Natural killer cell treated with Interleukin-12 subunit alpha and Interleukin-12 subunit beta and Interleukin-15 and Interleukin-18, amount 100 ng/mL, for 72 hours (primary cell): ENCODE results near the gene NPB. TPM values are rescaled to one million over a fixed set of nuclear protein-coding genes. Genes with fewer than 3 reads are reported as not detected.
A peak's percentile ranks its signal among the peaks of the same experiment; 100 is the strongest.

Experiments
- ATAC-seq, 2 donors: fragments of 150-1000 bp; cut with Tn5 transposase in 1 of 2; sonication (Bioruptor Pico), chemical (Tn5 transposase) in 1 of 2; 2 replicates each; pipeline ENCODE4 v1.10.0; 2021
- DNase-seq: peaks from one replicate; pipeline ENCODE4 v3.0.0; 2022; ENCODE audit warnings: low spot score
- H3K27ac Mint-ChIP-seq, 2 donors: 1 replicate in 1 of 2; 2 replicates in 1 of 2; pipeline ENCODE4 v1.8.0; 2022; ENCODE audit warnings: mixed read lengths in 2 of 2, mild to moderate bottlenecking in 1 of 2, moderate library complexity in 1 of 2
- H3K27me3 Mint-ChIP-seq, 2 donors: 1 replicate in 1 of 2; 2 replicates in 1 of 2; pipeline ENCODE4 v1.8.0; 2022; ENCODE audit warnings: mixed read lengths in 2 of 2
- H3K36me3 Mint-ChIP-seq: one replicate; pipeline ENCODE4 v1.8.0; 2022; ENCODE audit warnings: mixed read lengths
- H3K4me1 Mint-ChIP-seq, 2 donors: 1 replicate in 1 of 2; 2 replicates in 1 of 2; pipeline ENCODE4 v1.8.0; 2022; ENCODE audit warnings: low read depth in 2 of 2, mixed read lengths in 2 of 2, mild to moderate bottlenecking in 1 of 2
- H3K4me3 Mint-ChIP-seq: one replicate; pipeline ENCODE4 v1.8.0; 2022; ENCODE audit warnings: mixed read lengths
- H3K9me3 Mint-ChIP-seq: 2 replicates; pipeline ENCODE4 v1.8.0; 2022; ENCODE audit warnings: mixed read lengths
- total RNA-seq, 2 donors: library from RNA; stranded (reverse); gene quantifications; one replicate each; pipeline ENCODE4 v1.2.3, GENCODE V29; 2022

The NPB gene
- total RNA-seq, 2 donors from 2014 or later, result 0.17 to 0.50 TPM

- ATAC-seq (peak; percentile 4 to 14), DNase-seq (peak; percentile 72)
- H3K4me3 Mint-ChIP-seq, result peak overlapping the region; percentile 87
- H3K27me3 Mint-ChIP-seq, result peaks cover 0 to 5% of the 10 kb centered on the region in 2 donors
- H3K9me3 Mint-ChIP-seq, result no peaks in the 10 kb centered on the region
- peaks cover 14% of the 10 kb centered on the region in 2 donors for H3K4me1 Mint-ChIP-seq
- H3K27ac Mint-ChIP-seq, result peak overlapping the region; percentile 79 to 84
- no peaks in the 10 kb centered on the region for H3K36me3 Mint-ChIP-seq
Observed at GRCh38 chr17:81926451-81927151, 24.6 kb downstream of the NPB start.

DNA sequence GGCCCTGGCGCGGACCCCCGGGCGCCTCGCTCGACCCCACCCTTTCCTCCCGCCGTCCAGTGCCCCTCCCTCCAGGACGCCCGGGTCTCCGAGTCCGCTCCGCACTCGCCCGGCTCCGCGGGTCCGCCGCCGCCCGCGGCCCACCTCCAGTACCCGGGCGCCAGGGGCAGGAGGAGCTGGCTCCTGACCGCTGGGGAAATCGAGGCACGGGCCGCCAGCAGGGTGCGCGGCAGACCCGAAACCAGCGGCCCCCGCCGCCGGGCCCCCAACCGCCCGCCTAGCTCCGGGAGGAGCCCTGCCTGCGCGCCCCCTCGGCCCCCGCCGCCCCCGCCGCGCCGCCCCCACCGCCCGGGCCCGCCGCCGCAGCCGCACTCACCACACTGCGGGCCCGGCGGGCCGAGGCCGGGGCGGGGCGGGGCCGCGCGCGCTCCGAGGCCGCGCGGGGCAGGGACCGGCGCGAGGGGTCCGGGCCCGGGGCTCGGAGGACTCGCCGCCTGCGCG lies 25.2 kb downstream of the NPB start:
- Mint-ChIP-seq H3K4me1 (peaks cover 14% of the 10 kb centered on the region in 2 donors), H3K27ac (no peak overlapping the region), H3K27me3 (peaks cover 0 to 7% of the 10 kb centered on the region in 2 donors), H3K9me3 (no peaks in the 10 kb centered on the region), H3K36me3 (no peaks in the 10 kb centered on the region), H3K4me3 (peak overlapping the region; percentile 65)
- ATAC-seq (peak; percentile 1 to 2), DNase-seq (no peak)

DNA sequence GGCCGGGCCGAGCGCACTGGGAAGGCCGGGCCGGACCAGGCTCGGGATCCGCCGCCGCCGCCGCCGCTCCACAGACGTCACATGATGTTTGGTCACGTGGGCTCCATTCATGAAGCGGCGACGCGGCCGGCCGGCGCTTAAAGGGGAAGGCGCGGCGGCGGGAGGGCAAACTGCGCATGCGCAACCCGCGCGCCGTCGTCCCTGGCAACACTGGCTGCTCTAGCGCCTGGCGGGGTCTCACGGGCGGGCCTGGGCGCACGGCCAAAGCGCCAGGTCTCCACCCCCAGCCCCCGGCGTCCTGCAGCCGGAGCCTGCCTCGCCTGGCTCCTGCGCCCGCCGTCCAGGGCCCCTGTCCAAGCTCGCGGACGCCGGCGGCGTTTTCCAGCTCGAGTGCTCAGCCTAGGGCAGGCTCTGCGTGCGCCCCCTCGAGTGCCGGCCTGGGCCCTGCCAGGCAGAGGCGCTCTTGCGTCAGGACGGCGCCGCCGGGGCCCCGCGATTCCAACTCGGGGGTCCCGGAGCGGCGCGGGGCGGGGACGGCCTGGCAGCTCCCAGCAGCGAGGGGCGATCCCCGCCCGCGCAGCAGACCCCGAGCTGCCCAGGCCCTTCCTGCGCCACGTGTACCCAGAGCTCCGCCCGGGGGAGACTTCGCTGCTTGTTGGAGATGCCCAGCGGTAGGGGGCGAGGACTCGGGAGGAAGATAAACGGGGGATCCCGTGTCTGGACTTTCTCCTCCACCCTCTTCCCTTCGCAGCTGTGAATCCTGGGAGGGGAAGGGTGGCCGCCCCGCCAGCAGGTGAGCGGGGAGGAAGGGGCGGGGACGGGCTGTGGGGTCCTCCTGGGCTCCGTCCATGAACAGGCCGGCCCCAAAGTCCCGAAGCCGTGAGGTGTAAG lies 25.9 kb downstream of the NPB start, which contains the start of gene MAFG:
TSS of gene MAFG (minus strand) at position 83 of the 891 bp plus-strand sequence. CDS start 4,550 bp downstream, outside the sequence.
- H3K9me3 Mint-ChIP-seq, result no peaks in the 10 kb centered on the region
- peaks cover 14% of the 10 kb centered on the region in 2 donors for H3K4me1 Mint-ChIP-seq
- peaks cover 0 to 7% of the 10 kb centered on the region in 2 donors for H3K27me3 Mint-ChIP-seq
- DNase-seq (peak; percentile 92), ATAC-seq (peak; percentile 81 to 90)
- H3K27ac Mint-ChIP-seq, result peak within 1 kb of the TSS; percentile 79 to 84
- peak within 1 kb of the TSS; percentile 87 for H3K4me3 Mint-ChIP-seq
- H3K36me3 Mint-ChIP-seq, result no peaks in the 10 kb centered on the region

DNA sequence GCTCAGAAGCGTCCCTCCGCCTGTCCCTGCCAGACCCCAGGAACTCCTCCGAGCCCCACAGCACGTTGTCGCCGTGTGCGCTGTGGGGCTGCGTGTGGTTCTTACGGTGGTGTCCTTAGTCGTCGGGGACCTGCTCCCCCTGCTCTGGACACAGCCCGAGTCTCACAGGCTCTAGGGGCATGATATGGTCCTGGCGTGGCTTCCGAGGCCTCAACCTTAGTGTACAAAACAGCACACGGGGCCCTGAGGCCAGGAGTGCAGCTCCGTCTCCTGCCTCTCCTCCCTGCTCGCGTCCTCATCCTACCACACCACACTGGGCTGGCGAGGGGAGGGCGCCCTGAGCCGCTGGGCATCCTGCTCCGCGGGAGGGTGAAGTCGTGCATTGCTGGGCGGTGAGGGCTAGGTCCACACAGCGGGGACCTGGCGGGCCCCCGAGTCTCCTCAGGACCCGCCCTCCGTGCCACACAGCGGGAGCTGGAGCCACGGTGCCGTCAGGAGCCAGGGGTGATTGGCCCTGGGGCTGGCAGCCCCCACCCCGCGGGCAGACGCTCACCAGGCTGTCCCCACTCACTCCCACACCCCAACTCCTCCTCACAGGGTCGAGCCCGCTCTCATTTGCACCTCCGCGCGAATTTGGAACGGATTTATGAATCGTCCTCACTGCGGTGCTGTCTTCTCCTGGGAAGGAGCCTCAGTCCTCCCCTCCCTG lies 26.7 kb downstream of the NPB start:
- Mint-ChIP-seq H3K4me3 (peak overlapping the region; percentile 34), H3K27ac (no peak overlapping the region), H3K36me3 (no peaks in the 10 kb centered on the region), H3K9me3 (no peaks in the 10 kb centered on the region), H3K27me3 (peaks cover 0 to 7% of the 10 kb centered on the region in 2 donors), H3K4me1 (peaks cover 11 to 14% of the 10 kb centered on the region in 2 donors)
- DNase-seq, result no peak
- no peak for ATAC-seq

DNA sequence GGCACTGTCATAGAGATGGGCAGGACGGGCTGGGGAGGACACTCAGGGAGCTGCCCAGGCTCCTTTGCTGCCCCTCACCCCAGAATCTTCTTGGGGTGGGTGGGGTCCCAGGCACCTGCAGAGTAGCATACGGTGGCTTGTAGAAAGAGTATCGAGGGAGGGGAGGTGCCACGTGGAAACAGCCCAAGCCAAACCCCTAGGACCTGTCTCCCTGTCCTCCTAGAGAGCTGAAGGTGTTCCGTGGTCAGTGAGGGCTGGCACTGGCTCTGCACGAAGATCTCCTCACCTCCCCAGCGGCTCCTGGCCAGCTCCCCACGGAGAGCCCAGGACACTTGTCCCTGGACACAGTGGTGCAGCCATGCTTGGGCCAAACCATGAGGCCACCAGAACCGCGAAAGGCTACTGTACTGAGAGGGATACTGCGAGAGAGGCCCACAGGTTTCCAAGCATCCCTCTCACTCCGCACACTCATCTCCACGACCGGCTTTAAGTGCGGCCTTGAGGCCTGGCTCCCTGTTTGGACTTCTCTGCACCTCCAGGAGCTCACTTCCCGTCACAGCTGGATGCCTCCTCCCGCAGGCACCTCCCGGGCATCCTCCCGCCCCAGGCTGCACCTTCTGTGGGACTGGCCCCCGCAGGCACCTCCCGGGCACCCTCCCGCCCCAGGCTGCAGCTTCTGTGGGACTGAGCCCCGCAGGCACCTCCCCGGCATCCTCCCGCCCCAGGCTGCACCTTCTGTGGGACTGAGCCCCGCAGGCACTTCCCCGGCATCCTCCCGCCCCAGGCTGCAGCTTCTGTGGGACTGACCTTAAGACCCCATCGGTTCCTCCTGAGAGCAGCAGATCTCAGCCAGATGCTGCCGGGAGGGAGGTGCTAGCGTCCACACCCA lies 27.5 kb downstream of the NPB start:
- H3K4me1 Mint-ChIP-seq, result peaks cover 8 to 9% of the 10 kb centered on the region in 2 donors
- H3K27me3 Mint-ChIP-seq, result peaks cover 0 to 7% of the 10 kb centered on the region in 2 donors
- no peak overlapping the region for H3K4me3 Mint-ChIP-seq
- no peak overlapping the region for H3K27ac Mint-ChIP-seq
- no peak for ATAC-seq
- no peak for DNase-seq
- H3K9me3 Mint-ChIP-seq, result no peaks in the 10 kb centered on the region
- H3K36me3 Mint-ChIP-seq, result no peaks in the 10 kb centered on the region

DNA sequence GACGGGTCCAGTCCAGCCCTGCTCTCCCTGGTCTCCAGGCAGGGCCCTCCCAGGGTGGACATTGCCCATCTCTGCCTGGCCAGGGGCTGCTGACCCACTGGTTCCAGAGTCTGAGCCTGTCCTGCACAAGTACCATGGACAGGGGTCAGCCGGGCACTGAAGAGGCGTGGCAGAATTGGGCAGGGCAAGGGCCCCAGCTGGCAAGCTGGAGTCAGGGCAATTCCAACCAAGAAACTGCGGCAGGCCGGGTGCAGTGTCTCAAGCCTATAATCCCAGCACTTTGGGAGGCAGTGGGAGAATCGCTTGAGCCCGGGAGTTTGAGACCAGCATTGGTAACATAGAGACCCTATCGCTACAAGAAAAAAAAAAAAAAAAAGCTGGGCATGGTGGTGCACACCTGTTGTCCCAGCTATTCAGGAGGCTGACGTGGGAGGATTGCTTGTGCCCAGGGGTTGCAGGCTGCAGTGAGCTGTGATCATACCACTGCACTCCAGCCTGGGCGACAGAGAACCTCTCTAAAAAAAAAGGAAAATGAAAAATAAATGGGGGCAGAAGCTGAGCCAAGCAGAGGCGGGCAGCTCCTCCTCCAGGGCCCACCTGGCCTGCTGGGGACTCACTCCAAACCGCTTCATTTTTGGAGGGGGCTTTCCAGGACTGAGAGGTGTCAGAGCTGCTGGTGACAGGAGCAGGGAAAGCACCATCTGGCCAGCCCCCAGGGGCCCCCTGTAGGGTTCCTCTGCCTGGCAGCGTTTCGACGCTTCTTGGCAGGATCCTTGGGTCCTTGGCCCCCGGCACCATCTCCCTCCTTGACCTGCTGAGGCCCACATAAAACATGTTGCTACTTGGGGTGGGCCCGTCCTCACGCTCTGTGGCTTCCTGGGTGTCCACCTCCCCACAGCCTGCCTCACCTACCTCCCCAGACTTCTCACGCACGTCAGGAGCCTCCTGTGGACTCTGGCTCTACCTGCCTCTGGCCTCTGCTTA lies 28.4 kb downstream of the NPB start:
- Mint-ChIP-seq H3K36me3 (no peaks in the 10 kb centered on the region), H3K4me3 (no peak overlapping the region), H3K9me3 (no peaks in the 10 kb centered on the region), H3K27me3 (peaks cover 0 to 7% of the 10 kb centered on the region in 2 donors), H3K4me1 (peaks cover 8 to 9% of the 10 kb centered on the region in 2 donors), H3K27ac (no peak overlapping the region)
- DNase-seq (no peak), ATAC-seq (no peak)

DNA sequence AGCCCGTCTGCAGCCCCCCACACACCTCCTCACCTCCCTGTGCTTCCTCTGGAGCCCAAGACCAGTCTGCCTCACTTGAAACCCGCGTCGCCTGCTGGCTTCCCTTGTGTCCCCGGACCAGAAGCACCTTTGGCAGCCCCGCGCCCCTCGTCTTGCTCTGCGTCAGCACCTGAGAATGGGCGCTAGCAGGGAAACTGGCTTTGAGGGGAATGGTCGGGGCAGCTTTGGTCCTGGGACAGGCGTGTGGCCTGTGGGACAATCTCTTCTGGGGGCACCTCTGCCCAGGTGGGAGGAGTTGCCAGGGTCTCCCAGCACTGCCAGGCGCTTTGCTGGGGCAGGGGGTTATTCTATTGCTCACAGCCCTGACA lies 29.1 kb downstream of the NPB start:
- Mint-ChIP-seq H3K4me3 (no peak overlapping the region), H3K36me3 (no peaks in the 10 kb centered on the region), H3K4me1 (peaks cover 4 to 9% of the 10 kb centered on the region in 2 donors), H3K27ac (no peak overlapping the region), H3K9me3 (no peaks in the 10 kb centered on the region), H3K27me3 (peaks cover 0 to 7% of the 10 kb centered on the region in 2 donors)
- no peak for ATAC-seq
- DNase-seq, result no peak

DNA sequence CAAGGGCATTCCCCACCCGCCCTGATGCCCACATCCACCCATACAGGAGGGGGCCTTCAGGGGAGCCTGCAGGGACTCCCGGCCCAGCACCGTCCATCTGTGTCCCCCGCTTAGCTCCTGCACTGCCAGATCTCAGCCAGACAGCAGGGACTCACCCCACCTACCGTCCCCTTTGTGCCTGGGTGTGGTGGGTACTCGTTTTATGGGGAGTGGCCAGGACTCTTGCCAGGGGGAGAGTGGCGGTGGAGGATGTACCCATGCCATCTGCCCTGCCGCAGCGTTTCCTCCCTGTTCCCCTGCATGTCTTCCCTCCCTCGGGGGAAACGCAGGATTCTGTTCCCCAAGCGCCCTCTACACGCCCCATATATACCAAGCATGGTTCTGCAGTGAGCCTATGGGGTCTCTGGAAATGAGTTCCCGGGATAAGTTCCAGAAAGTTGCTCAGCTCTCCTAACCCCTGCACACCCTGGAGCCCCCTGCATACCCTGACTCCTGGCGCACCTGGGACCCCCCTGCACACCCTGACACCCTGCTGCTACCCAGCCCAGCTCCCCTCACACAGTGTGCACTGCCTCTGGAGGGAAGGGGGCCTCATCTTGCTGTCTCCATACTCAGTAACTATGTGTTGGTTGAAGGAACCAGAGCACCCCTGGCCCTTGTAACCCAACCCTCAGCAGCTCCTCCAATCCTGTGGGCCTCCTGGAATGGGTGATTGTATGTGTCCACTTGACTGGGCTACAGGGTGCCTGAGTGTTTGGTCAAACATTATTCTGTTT lies 29.7 kb downstream of the NPB start:
- DNase-seq (no peak), ATAC-seq (no peak)
- Mint-ChIP-seq H3K9me3 (no peaks in the 10 kb centered on the region), H3K36me3 (no peaks in the 10 kb centered on the region), H3K4me1 (peaks cover 0 to 7% of the 10 kb centered on the region in 2 donors), H3K27me3 (peaks cover 0 to 7% of the 10 kb centered on the region in 2 donors), H3K4me3 (no peak overlapping the region), H3K27ac (no peak overlapping the region)

DNA sequence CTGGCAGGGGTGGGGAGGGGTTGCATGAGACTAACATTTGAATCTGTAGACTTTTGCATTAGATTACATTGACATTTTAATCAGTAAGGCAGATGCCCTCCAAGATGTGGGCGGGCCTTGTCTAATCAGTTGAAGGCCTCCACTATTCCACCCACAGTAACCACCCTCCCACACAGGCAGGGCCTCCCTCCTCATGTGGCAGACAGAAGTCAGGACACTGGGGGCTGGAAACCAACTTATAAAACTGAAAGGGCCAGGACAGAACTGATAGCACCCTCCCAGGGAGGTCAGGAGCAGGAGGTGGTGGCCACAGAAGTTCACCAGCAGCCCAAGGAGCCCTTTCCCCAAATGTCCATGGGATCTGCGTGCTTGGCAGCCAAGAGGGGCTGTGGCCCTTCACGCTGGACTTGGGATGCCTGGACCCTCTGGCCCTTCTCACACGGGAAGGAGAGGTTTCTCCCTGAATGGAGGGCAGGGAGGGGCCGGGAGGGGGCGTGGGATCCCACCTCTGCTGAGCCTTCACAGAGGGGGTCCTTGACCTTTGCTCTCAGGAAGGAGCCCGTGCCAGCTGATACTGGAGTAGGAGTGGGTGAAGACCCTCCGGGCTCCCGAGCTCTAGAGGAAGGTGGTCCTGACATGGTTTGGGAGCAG lies 30.4 kb downstream of the NPB start:
- DNase-seq, result no peak
- Mint-ChIP-seq H3K4me1 (peaks cover 1 to 8% of the 10 kb centered on the region in 2 donors), H3K4me3 (no peak overlapping the region), H3K27me3 (peaks cover 0 to 7% of the 10 kb centered on the region in 2 donors), H3K36me3 (no peaks in the 10 kb centered on the region), H3K9me3 (no peaks in the 10 kb centered on the region), H3K27ac (no peak overlapping the region)
- no peak for ATAC-seq

- Mint-ChIP-seq H3K36me3 (no peaks in the 10 kb centered on the region), H3K4me1 (peaks cover 6 to 12% of the 10 kb centered on the region in 2 donors), H3K27me3 (peaks cover 0 to 7% of the 10 kb centered on the region in 2 donors), H3K27ac (no peak overlapping the region), H3K9me3 (no peaks in the 10 kb centered on the region), H3K4me3 (no peak overlapping the region)
- ATAC-seq, result no peak
- DNase-seq, result no peak
Observed at GRCh38 chr17:81933178-81933699, 31.2 kb downstream of the NPB start.
